Measurements from ENCODE around the gene TMSB4X.

DNA sequence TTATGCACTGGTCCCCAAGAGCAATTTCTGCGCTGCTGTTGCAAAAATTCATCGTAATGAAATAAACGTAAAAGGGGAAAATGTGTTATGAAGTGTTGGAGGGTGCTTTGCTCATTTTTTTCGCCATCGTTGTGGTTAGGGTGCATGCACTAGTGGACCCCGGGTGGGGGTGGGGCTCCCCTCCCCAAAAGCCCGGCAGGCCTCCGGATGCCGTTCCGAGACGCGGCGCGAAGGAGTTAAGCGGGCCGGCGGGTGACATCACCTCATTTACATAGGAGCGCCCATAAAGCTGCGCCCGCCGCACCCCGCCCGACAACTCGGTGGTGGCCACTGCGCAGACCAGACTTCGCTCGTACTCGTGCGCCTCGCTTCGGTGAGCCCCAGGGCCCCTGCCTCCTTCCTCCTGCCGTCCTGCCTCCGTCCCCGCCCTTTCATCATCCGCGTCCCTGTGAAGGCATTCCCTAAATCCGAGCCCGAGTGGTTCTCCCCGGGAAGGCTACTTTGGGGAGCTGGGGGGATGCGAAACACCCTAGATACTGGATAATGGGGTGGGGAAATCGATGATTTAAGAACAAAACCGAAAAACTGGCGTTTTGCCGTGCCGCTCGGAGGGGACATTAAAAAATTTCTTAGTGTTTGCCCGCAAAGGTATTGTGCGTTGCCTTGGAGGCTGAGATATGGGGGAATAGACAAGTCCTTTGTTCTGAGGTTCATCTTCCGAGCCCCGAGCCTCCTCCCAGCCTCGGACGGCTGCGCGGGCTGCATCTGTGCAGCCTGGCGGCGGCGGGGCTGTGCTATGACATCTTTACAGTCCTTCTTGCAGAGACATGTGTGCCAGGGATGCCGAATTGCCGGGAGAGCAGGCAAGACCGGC lies at the start of gene TMSB4X:
- TF ChIP-seq, protein P1, sequence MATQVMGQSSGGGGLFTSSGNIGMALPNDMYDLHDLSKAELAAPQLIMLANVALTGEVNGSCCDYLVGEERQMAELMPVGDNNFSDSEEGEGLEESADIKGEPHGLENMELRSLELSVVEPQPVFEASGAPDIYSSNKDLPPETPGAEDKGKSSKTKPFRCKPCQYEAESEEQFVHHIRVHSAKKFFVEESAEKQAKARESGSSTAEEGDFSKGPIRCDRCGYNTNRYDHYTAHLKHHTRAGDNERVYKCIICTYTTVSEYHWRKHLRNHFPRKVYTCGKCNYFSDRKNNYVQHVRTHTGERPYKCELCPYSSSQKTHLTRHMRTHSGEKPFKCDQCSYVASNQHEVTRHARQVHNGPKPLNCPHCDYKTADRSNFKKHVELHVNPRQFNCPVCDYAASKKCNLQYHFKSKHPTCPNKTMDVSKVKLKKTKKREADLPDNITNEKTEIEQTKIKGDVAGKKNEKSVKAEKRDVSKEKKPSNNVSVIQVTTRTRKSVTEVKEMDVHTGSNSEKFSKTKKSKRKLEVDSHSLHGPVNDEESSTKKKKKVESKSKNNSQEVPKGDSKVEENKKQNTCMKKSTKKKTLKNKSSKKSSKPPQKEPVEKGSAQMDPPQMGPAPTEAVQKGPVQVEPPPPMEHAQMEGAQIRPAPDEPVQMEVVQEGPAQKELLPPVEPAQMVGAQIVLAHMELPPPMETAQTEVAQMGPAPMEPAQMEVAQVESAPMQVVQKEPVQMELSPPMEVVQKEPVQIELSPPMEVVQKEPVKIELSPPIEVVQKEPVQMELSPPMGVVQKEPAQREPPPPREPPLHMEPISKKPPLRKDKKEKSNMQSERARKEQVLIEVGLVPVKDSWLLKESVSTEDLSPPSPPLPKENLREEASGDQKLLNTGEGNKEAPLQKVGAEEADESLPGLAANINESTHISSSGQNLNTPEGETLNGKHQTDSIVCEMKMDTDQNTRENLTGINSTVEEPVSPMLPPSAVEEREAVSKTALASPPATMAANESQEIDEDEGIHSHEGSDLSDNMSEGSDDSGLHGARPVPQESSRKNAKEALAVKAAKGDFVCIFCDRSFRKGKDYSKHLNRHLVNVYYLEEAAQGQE (IDR thresholded peaks at IDR 0.05; ENCODE audit: borderline replicate concordance in 1 of 2, low read depth in 1 of 2, low read length in 2 of 2) = no peak
- TF ChIP-seq CENPX (CRISPR knock-in tag; IDR thresholded peaks at IDR 0.05) = no peak
